GM21723 (cell line): ENCODE measurements around the gene WNK3.

ENCODE experiments used
- ATAC-seq: cut with Tn5 transposase; IDR thresholded peaks from one replicate; pipeline ENCODE4 v1.9.1; 2021; ENCODE audit warnings: mild to moderate bottlenecking, moderate library complexity; ENCODE audit not compliant: unreplicated experiment

Gene WNK3

GRCh38 chrX:54171527-54172250 is 186.2 kb downstream of the WNK3 start:
- ATAC-seq, result no peak

DNA sequence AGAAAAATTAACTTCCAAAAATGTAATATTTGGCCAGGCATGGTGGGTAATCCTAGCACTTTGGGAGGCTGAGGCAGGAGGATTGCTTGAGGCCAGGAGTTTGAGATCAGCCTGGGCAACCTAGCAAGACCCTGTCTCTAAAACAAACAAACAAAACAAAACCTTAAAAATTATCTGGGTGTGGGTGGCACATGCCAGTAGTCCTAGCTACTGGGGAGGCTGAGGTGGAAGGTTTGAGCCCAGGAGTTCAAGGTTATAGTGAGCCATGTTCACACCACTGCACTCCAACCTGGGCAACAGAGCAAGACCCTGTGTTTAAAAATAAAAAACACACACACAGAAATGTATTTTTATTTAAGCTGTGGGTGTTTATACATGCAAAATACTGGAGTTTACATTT is 186.8 kb downstream of the WNK3 start:
- no peak for ATAC-seq

DNA sequence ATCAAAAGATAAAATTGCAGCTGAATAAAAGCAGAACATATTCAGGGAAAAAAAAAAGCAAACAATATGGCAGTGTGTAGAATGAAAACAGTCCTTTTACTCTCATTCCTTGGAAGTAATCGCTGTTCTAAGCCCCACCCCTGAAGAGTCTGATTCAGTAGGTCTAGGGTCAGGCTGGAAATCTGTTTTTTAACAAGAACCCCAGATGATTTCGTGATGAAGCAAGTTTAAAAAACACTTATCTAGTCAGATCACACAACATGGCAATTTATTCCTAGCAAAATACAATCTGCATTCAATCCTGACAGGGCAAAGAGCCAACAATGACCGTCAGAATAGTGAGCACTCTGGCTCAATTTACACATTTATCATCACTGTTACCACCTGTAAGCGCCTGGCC is 190.9 kb downstream of the WNK3 start:
- no peak for ATAC-seq

GRCh38 chrX:54157561-54157960 is 200.3 kb downstream of the WNK3 start:
- no peak for ATAC-seq
